Mammary epithelial cell (primary cell): Measurements from ENCODE around the gene PRSS21.

ENCODE experiments used
- EZH2 ChIP-seq: IDR thresholded peaks from 2 replicates; pipeline ENCODE4 v1.6.1; 2012; ENCODE audit warnings: low read length, inconsistent platforms, borderline replicate concordance
- TF ChIP-seq, protein P1 (sequence below), 2 donors: IDR thresholded peaks in 1 of 2; conservative IDR thresholded peaks in 1 of 2; 2 replicates each; pipeline ENCODE4 v1.5.1; 2011 to 2012; ENCODE audit warnings: inconsistent platforms in 2 of 2, low read length in 2 of 2, mild to moderate bottlenecking in 2 of 2, control low read depth in 1 of 2, low read depth in 1 of 2; ENCODE audit not compliant: insufficient read depth in 1 of 2; ENCODE audit errors: extremely low read depth in 1 of 2

DNA sequence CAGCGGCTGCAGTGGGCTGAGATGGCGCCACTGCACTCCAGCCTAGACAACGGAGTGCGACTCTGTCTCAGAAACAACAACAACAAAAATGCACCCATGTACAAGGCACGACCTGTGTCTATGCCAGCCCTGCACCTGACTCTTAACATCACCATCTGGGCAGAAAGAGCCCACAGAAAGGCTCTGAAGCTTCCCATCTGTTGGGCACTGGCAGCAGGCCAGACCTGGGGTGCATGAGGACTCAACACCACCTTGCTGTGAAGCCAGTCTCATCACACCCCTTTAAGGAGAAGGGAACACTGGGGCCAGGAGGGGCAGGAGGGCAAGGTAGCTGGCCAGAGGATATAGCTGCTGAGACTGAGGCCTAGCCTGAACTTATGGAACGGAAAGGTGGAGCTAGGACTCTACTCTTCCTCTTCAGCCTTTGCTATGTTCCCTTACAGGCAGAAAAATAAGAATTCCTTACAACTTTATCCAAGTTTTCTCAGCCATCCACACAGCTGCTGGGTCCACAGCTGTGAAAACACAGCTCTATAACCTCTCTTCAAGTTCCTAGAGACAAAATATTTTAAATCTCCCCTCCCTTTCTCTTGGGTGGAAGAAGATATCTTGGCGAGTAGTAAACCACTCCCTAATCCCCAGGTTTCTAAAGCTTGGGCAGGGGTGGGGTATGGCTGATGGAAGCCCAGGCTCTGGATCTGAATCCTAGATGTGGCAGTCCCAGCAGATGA lies 42.7 kb upstream of the PRSS21 start:
- TF ChIP-seq, protein P1, sequence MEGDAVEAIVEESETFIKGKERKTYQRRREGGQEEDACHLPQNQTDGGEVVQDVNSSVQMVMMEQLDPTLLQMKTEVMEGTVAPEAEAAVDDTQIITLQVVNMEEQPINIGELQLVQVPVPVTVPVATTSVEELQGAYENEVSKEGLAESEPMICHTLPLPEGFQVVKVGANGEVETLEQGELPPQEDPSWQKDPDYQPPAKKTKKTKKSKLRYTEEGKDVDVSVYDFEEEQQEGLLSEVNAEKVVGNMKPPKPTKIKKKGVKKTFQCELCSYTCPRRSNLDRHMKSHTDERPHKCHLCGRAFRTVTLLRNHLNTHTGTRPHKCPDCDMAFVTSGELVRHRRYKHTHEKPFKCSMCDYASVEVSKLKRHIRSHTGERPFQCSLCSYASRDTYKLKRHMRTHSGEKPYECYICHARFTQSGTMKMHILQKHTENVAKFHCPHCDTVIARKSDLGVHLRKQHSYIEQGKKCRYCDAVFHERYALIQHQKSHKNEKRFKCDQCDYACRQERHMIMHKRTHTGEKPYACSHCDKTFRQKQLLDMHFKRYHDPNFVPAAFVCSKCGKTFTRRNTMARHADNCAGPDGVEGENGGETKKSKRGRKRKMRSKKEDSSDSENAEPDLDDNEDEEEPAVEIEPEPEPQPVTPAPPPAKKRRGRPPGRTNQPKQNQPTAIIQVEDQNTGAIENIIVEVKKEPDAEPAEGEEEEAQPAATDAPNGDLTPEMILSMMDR (conservative IDR thresholded peaks at IDR 0.05 in 1 of 2, IDR thresholded peaks at IDR 0.05 in 1 of 2; ENCODE audit: extremely low read depth in 1 of 2, insufficient read depth in 1 of 2, low read depth in 1 of 2, low read length in 2 of 2): no peak
- TF ChIP-seq EZH2: no peak
